ENCODE results near the gene RPL12. TPM values are rescaled to one million over a fixed set of nuclear protein-coding genes. Genes with fewer than 3 reads are reported as not detected.
"Not testable (repeated sequence)": the region's sequence is repeated elsewhere in the genome, so short reads cannot be mapped to it uniquely, and the experiment has no call there.

The RPL12 gene
- total RNA-seq, 1 donor from 2014 or later: 1,108 TPM

- no peak for TF ChIP-seq CTCF (IDR thresholded peaks at IDR 0.05)
- Mint-ChIP-seq H3K4me3 (ENCODE audit: unreplicated experiment) (no peak overlapping the region), H3K9me3 (ENCODE audit: unreplicated experiment) (no peaks in the 10 kb centered on the region), H3K27me3 (ENCODE audit: unreplicated experiment) (no peaks in the 10 kb centered on the region), H3K36me3 (ENCODE audit: unreplicated experiment) (peaks cover 24% of the 10 kb centered on the region), H3K4me1 (ENCODE audit: unreplicated experiment) (no peaks in the 10 kb centered on the region), H3K27ac (ENCODE audit: unreplicated experiment) (no peak overlapping the region)
- no peak for DNase-seq (ENCODE audit: extremely low spot score, unreplicated experiment)
These were observed 22.3 kb upstream of the RPL12 start for GRCh38 chr9:127473501-127473900.

DNA sequence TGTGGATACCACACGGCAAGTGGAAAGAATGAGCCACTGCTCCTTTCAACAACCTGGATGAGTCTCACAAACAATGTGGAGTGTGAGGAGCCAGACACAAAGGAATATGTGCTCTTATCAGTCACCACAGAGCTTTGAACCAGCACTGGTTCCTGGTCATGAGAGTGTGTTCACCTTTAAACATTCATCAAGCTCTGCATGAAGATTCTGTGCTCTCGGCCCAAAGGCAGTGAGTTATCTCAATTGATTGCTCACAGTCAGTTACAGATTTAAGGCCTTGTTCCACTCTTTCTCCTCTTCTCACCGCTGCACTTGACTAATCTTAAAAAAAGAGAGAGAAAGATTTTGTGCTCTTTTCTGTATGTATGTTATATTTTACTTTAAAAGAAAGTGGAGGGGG is 19.5 kb upstream of the RPL12 start:
- DNase-seq (ENCODE audit: extremely low spot score, unreplicated experiment): no peak
- H3K27me3 Mint-ChIP-seq (ENCODE audit: unreplicated experiment): no peaks in the 10 kb centered on the region
- H3K27ac Mint-ChIP-seq (ENCODE audit: unreplicated experiment): no peak overlapping the region
- no peaks in the 10 kb centered on the region for H3K4me1 Mint-ChIP-seq (ENCODE audit: unreplicated experiment)
- H3K9me3 Mint-ChIP-seq (ENCODE audit: unreplicated experiment): no peaks in the 10 kb centered on the region
- H3K36me3 Mint-ChIP-seq (ENCODE audit: unreplicated experiment): peaks cover 29% of the 10 kb centered on the region
- H3K4me3 Mint-ChIP-seq (ENCODE audit: unreplicated experiment): no peak overlapping the region
- no peak for TF ChIP-seq CTCF (IDR thresholded peaks at IDR 0.05)

GRCh38 chr9:127467621-127468020 is 16.4 kb upstream of the RPL12 start:
- H3K27me3 Mint-ChIP-seq (ENCODE audit: unreplicated experiment): no peaks in the 10 kb centered on the region
- no peak for TF ChIP-seq CTCF (IDR thresholded peaks at IDR 0.05)
- H3K4me1 Mint-ChIP-seq (ENCODE audit: unreplicated experiment): no peaks in the 10 kb centered on the region
- H3K36me3 Mint-ChIP-seq (ENCODE audit: unreplicated experiment): peaks cover 27% of the 10 kb centered on the region
- H3K27ac Mint-ChIP-seq (ENCODE audit: unreplicated experiment): no peak overlapping the region
- no peak for DNase-seq (ENCODE audit: extremely low spot score, unreplicated experiment)
- no peak overlapping the region for H3K4me3 Mint-ChIP-seq (ENCODE audit: unreplicated experiment)
- no peaks in the 10 kb centered on the region for H3K9me3 Mint-ChIP-seq (ENCODE audit: unreplicated experiment)

GRCh38 chr9:127466407-127466917 is 15.3 kb upstream of the RPL12 start:
- not testable (repeated sequence) for H3K27ac Mint-ChIP-seq (ENCODE audit: unreplicated experiment); H3K27me3 Mint-ChIP-seq (ENCODE audit: unreplicated experiment); H3K4me3 Mint-ChIP-seq (ENCODE audit: unreplicated experiment); H3K9me3 Mint-ChIP-seq (ENCODE audit: unreplicated experiment); H3K4me1 Mint-ChIP-seq (ENCODE audit: unreplicated experiment); DNase-seq (ENCODE audit: extremely low spot score, unreplicated experiment)
- peaks cover 36% of the 10 kb centered on the region for H3K36me3 Mint-ChIP-seq (ENCODE audit: unreplicated experiment)

DNA sequence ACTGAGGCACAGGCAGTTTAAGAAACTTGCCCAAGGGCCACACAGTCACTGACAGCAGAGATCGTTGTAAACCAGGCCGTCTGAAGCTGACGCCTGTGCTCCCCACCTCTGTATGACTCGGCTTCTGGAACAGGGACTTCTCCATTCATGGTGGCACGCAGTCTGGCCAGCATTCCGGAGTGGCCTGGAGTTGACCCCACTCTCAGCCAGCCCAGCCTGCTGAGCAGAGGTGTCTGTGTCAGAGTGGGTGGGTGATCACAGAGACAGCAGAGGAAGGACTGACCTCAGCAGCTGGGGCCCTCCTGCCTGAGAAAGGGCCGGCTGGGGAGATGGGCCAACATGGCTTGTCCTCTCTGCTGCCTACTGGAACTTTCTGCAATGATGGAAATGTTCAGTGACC is 12.7 kb upstream of the RPL12 start:
- H3K4me3 Mint-ChIP-seq (ENCODE audit: unreplicated experiment): no peak overlapping the region
- TF ChIP-seq CTCF (IDR thresholded peaks at IDR 0.05): no peak
- H3K27me3 Mint-ChIP-seq (ENCODE audit: unreplicated experiment): no peaks in the 10 kb centered on the region
- no peak for DNase-seq (ENCODE audit: extremely low spot score, unreplicated experiment)
- H3K9me3 Mint-ChIP-seq (ENCODE audit: unreplicated experiment): no peaks in the 10 kb centered on the region
- H3K36me3 Mint-ChIP-seq (ENCODE audit: unreplicated experiment): peaks cover 40% of the 10 kb centered on the region
- H3K27ac Mint-ChIP-seq (ENCODE audit: unreplicated experiment): no peak overlapping the region
- H3K4me1 Mint-ChIP-seq (ENCODE audit: unreplicated experiment): no peaks in the 10 kb centered on the region

- no peak for TF ChIP-seq CTCF (IDR thresholded peaks at IDR 0.05)
- no peaks in the 10 kb centered on the region for H3K27me3 Mint-ChIP-seq (ENCODE audit: unreplicated experiment)
- no peaks in the 10 kb centered on the region for H3K9me3 Mint-ChIP-seq (ENCODE audit: unreplicated experiment)
- H3K4me1 Mint-ChIP-seq (ENCODE audit: unreplicated experiment): no peaks in the 10 kb centered on the region
- H3K36me3 Mint-ChIP-seq (ENCODE audit: unreplicated experiment): peaks cover 37% of the 10 kb centered on the region
- no peak for DNase-seq (ENCODE audit: extremely low spot score, unreplicated experiment)
- H3K27ac Mint-ChIP-seq (ENCODE audit: unreplicated experiment): no peak overlapping the region
- H3K4me3 Mint-ChIP-seq (ENCODE audit: unreplicated experiment): no peak overlapping the region
These were observed 12.2 kb upstream of the RPL12 start for GRCh38 chr9:127463382-127463781.
